GM13977 (cell line): ENCODE results near the gene CLIP4.

Experiments
- DNase-seq: peaks from one replicate; pipeline ENCODE4 v3.0.0; 2012; ENCODE audit warnings: low spot score
- CTCF ChIP-seq: IDR thresholded peaks from 2 replicates; pipeline ENCODE4 v1.5.1; 2012; ENCODE audit warnings: mild to moderate bottlenecking, control low read depth; ENCODE audit not compliant: insufficient read depth; ENCODE audit errors: extremely low read depth, missing control alignments
- in situ Hi-C: fragments of 300-500 bp; cut with MboI; formaldehyde crosslinking; loops from one replicate; pipeline ENCODE4 v1.12.0; 2022; ENCODE audit warnings: low sequenced_read_pairs, low pct_unique_long_range_greater_than_20kb, mixed read lengths, inconsistent platforms; ENCODE audit not compliant: unreplicated experiment

Gene CLIP4

GRCh38 chr2:29115797-29116781 is 874 bp downstream of the CLIP4 start:
- TF ChIP-seq CTCF, result no peak
- DNase-seq, result peak; percentile 60
- in situ Hi-C loops, result no loop called here

- no peak for TF ChIP-seq CTCF
- in situ Hi-C loops, result no loop called here
- no peak for DNase-seq
Observed at GRCh38 chr2:29117636-29118303, 2.6 kb downstream of the CLIP4 start.

GRCh38 chr2:29119211-29119610 is 4.0 kb downstream of the CLIP4 start:
- no peak for DNase-seq
- in situ Hi-C loops, result no loop called here
- TF ChIP-seq CTCF, result no peak

- TF ChIP-seq CTCF, result no peak
- in situ Hi-C loops, result no loop called here
- no peak for DNase-seq
Observed at GRCh38 chr2:29120846-29121245, 5.6 kb downstream of the CLIP4 start.

- in situ Hi-C loops, result no loop called here
- no peak for TF ChIP-seq CTCF
- no peak for DNase-seq
Observed at GRCh38 chr2:29123617-29124349, 8.6 kb downstream of the CLIP4 start.

GRCh38 chr2:29124504-29124903 is 9.3 kb downstream of the CLIP4 start:
- no peak for TF ChIP-seq CTCF
- in situ Hi-C loops, result no loop called here
- no peak for DNase-seq
